H9 (cell line): ENCODE data around the gene TSPAN17. TPM values are rescaled to one million over a fixed set of nuclear protein-coding genes. Genes with fewer than 3 reads are reported as not detected.

Source experiments
- DNase-seq: peaks from one replicate; pipeline ENCODE4 v3.0.0-alpha.2; 2017
- H2AFZ ChIP-seq: one replicate; pipeline ENCODE4 v1.6.1; 2013; ENCODE audit warnings: mild to moderate bottlenecking, low read length, control low read depth, moderate library complexity
- H2AK5ac ChIP-seq: 2 replicates; pipeline ENCODE4 v1.6.1; 2013; ENCODE audit warnings: low read length, control low read depth, mixed read lengths; ENCODE audit not compliant: insufficient read length
- H2BK120ac ChIP-seq: one replicate; pipeline ENCODE4 v1.6.1; 2013; ENCODE audit warnings: low read depth, mild to moderate bottlenecking, low read length, control low read depth, inconsistent platforms; ENCODE audit not compliant: poor library complexity, severe bottlenecking
- H2BK12ac ChIP-seq: 2 replicates; pipeline ENCODE4 v1.6.1; 2013; ENCODE audit warnings: low read length, control low read depth, mixed read lengths, low read depth; ENCODE audit not compliant: insufficient read length
- H2BK15ac ChIP-seq: 2 replicates; pipeline ENCODE4 v1.6.1; 2013; ENCODE audit warnings: low read depth, low read length, control low read depth
- H2BK20ac ChIP-seq: one replicate; pipeline ENCODE4 v1.6.1; 2013; ENCODE audit warnings: low read depth, mild to moderate bottlenecking, low read length, control low read depth, inconsistent platforms; ENCODE audit not compliant: poor library complexity, severe bottlenecking
- H2BK5ac ChIP-seq: 2 replicates; pipeline ENCODE4 v1.6.1; 2013; ENCODE audit warnings: low read length, control low read depth, mixed read lengths; ENCODE audit not compliant: insufficient read length
- H3K14ac ChIP-seq: 2 replicates; pipeline ENCODE4 v1.6.1; 2013; ENCODE audit warnings: low read length, control low read depth; ENCODE audit not compliant: insufficient read depth
- H3K18ac ChIP-seq: 2 replicates; pipeline ENCODE4 v1.6.1; 2013; ENCODE audit warnings: low read depth, mild to moderate bottlenecking, mixed read lengths, low read length, control low read depth; ENCODE audit not compliant: insufficient read length
- H3K23ac ChIP-seq: 2 replicates; pipeline ENCODE4 v1.6.1; 2013; ENCODE audit warnings: low read length, control low read depth, mixed read lengths, low read depth; ENCODE audit not compliant: insufficient read length
- H3K23me2 ChIP-seq: 2 replicates; pipeline ENCODE4 v1.6.1; 2013; ENCODE audit warnings: low read depth, mild to moderate bottlenecking, mixed read lengths, low read length, control low read depth; ENCODE audit not compliant: insufficient read length, poor library complexity, severe bottlenecking
- H3K27ac ChIP-seq: 2 replicates; pipeline ENCODE4 v1.5.1; 2013; ENCODE audit warnings: low read length, control low read depth, mixed read lengths, low read depth; ENCODE audit not compliant: insufficient read length
- H3K27me3 ChIP-seq: 2 replicates; pipeline ENCODE4 v1.6.1; 2013; ENCODE audit warnings: low read length, control low read depth, inconsistent platforms; ENCODE audit not compliant: insufficient read depth
- H3K4ac ChIP-seq: 2 replicates; pipeline ENCODE4 v1.6.1; 2013; ENCODE audit warnings: low read depth, mild to moderate bottlenecking, control low read depth, inconsistent platforms, low read length, moderate library complexity
- H3K4me1 ChIP-seq: 2 replicates; pipeline ENCODE4 v1.6.1; 2013; ENCODE audit warnings: low read length, control low read depth, inconsistent platforms; ENCODE audit not compliant: insufficient read depth
- H3K4me2 ChIP-seq: 2 replicates; pipeline ENCODE4 v1.6.1; 2013; ENCODE audit warnings: low read length, control low read depth, mixed read lengths; ENCODE audit not compliant: insufficient read length, insufficient read depth
- H3K56ac ChIP-seq: 2 replicates; pipeline ENCODE4 v1.6.1; 2013; ENCODE audit warnings: low read depth, mild to moderate bottlenecking, mixed read lengths, low read length, control low read depth; ENCODE audit not compliant: insufficient read length
- H3K79me1 ChIP-seq: 2 replicates; pipeline ENCODE4 v1.6.1; 2013; ENCODE audit warnings: low read depth, mild to moderate bottlenecking, moderate library complexity, low read length, control low read depth, inconsistent platforms; ENCODE audit not compliant: insufficient read depth, poor library complexity, severe bottlenecking
- H3K79me2 ChIP-seq: 2 replicates; pipeline ENCODE4 v1.6.1; 2013; ENCODE audit warnings: low read length, control low read depth, inconsistent platforms; ENCODE audit not compliant: insufficient read depth
- H3K9ac ChIP-seq: 2 replicates; pipeline ENCODE4 v1.6.1; 2013; ENCODE audit warnings: low read length, control low read depth, mixed read lengths; ENCODE audit not compliant: insufficient read length; ENCODE audit errors: extremely low read depth
- H3K9me3 ChIP-seq: one replicate; pipeline ENCODE4 v1.6.1; 2013; ENCODE audit warnings: low read depth, low read length, inconsistent platforms; ENCODE audit not compliant: control insufficient read depth
- H3T11ph ChIP-seq: one replicate; pipeline ENCODE4 v1.6.1; 2013; ENCODE audit warnings: mild to moderate bottlenecking, low read length, control low read depth, inconsistent platforms
- H4K20me1 ChIP-seq: one replicate; pipeline ENCODE4 v1.6.1; 2013; ENCODE audit not compliant: control insufficient read depth, insufficient read length, insufficient read depth
- H4K5ac ChIP-seq: 2 replicates; pipeline ENCODE4 v1.6.1; 2013; ENCODE audit warnings: low read depth, mild to moderate bottlenecking, mixed read lengths, low read length, control low read depth; ENCODE audit not compliant: insufficient read length
- H4K8ac ChIP-seq: replicated peaks from 2 replicates; pipeline ENCODE4 v1.6.1; 2013; ENCODE audit warnings: low read length, control low read depth, mixed read lengths, low read depth; ENCODE audit not compliant: insufficient read length
- H4K91ac ChIP-seq: 2 replicates; pipeline ENCODE4 v1.6.1; 2013; ENCODE audit warnings: low read depth, mild to moderate bottlenecking, moderate library complexity, mixed read lengths, low read length, control low read depth; ENCODE audit not compliant: insufficient read length
- H3K27ac Mint-ChIP-seq, 3 experiments: 2 replicates in 2 of 3; 3 replicates in 1 of 3; pipeline ENCODE4 v1.8.0; 2020 to 2021; ENCODE audit warnings: mixed read lengths in 3 of 3, mild to moderate bottlenecking in 1 of 3, moderate library complexity in 1 of 3
- H3K27me3 Mint-ChIP-seq: 2 replicates; pipeline ENCODE4 v1.8.0; 2021; ENCODE audit warnings: low read depth, mild to moderate bottlenecking, moderate library complexity, mixed read lengths
- H3K36me3 Mint-ChIP-seq, 3 experiments: 2 replicates in 2 of 3; 3 replicates in 1 of 3; pipeline ENCODE4 v1.8.0; 2020 to 2021; ENCODE audit warnings: low read depth in 3 of 3, mixed read lengths in 3 of 3; ENCODE audit not compliant: insufficient read depth in 1 of 3
- H3K4me1 Mint-ChIP-seq, 2 experiments: 2 replicates each; pipeline ENCODE4 v1.8.0; 2020; ENCODE audit warnings: mixed read lengths in 2 of 2
- H3K4me3 Mint-ChIP-seq, 2 experiments: 2 replicates in 1 of 2; 3 replicates in 1 of 2; pipeline ENCODE4 v1.8.0; 2020 to 2021; ENCODE audit warnings: mild to moderate bottlenecking in 2 of 2, mixed read lengths in 2 of 2, moderate library complexity in 1 of 2
- H3K9me3 Mint-ChIP-seq, 2 experiments: 2 replicates in 1 of 2; 3 replicates in 1 of 2; pipeline ENCODE4 v1.8.0; 2020; ENCODE audit warnings: mild to moderate bottlenecking in 2 of 2, mixed read lengths in 2 of 2, moderate library complexity in 1 of 2
- WGBS: extraction: QIAGEN DNeasy Blood & Tissue Kit; methylation state at CpG from one replicate; pipeline ENCODE4 v1.1.7; 2013; ENCODE audit warnings: missing lambda C conversion rate, low lambda C conversion rate, mixed read lengths; ENCODE audit not compliant: insufficient read length; ENCODE audit errors: extremely low coverage; 5-methylcytosine and 5-hydroxymethylcytosine counted together
- total RNA-seq: library from RNA; stranded (reverse); gene quantifications from 2 replicates; pipeline ENCODE4 v1.2.1, GENCODE V29; 2021
- TF ChIP-seq, protein P1 (sequence below): fragments of 200-600 bp; sonication (generic); conservative IDR thresholded peaks from 3 replicates; pipeline ENCODE4 v1.8.0; 2021; ENCODE audit warnings: antibody characterized with exemption, mild to moderate bottlenecking

Gene TSPAN17
- total RNA-seq, 1 experiment from 2014 or later, result 46.8 TPM

DNA sequence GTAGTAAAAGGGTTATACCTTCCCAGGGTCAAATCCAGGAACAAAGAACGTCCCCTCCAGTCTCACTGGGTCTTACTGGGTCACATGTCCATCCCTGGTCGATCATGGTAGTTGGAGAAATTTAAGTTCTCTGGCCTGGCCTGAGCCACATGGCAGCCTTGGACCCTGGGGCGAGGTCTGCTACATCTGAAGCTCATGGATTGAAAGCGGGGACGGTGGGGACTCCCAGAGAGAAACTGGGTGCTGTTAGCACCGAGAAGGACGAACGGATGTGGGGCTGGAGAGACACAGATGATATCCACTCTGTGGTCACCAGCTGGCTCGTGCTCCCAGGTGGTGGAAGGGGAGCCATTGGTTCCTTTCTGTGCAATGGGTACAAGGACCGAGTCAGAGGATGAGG is 46.9 kb downstream of the TSPAN17 start:
- no CpG with 5 or more reads among the region's 10 CpGs for WGBS
- Histone ChIP-seq H3K27ac (no peak overlapping the region), H2AFZ (no peak overlapping the region), H2BK15ac (no peak overlapping the region), H2BK12ac (no peak overlapping the region), H3T11ph (no peak overlapping the region), H3K14ac (no peak overlapping the region), H3K79me1 (no peaks in the 10 kb centered on the region), H2BK5ac (no peak overlapping the region), H3K23me2 (no peaks in the 10 kb centered on the region), H3K56ac (no peak overlapping the region), H3K4ac (no peak overlapping the region), H2BK120ac (no peak overlapping the region), H4K91ac (no peak overlapping the region), H3K18ac (no peak overlapping the region), H2AK5ac (no peak overlapping the region), H2BK20ac (no peak overlapping the region), H3K9me3 (no peaks in the 10 kb centered on the region), H3K9ac (no peak overlapping the region), H4K8ac (no peak overlapping the region), H3K4me1 (peaks cover 11% of the 10 kb centered on the region; the same call in 1 of the 2 replicates), H4K20me1 (no peaks in the 10 kb centered on the region), H3K23ac (no peak overlapping the region), H3K4me2 (no peak overlapping the region), H4K5ac (no peak overlapping the region), H3K79me2 (no peaks in the 10 kb centered on the region), H3K27me3 (no peaks in the 10 kb centered on the region)
- no peaks in the 10 kb centered on the region; a peak in 1 of 5 replicates for H3K9me3 Mint-ChIP-seq
- peak overlapping the region in 1 of 3 experiments; percentile 90; a peak in 2 of 7 replicates for H3K27ac Mint-ChIP-seq
- TF ChIP-seq, protein P1, sequence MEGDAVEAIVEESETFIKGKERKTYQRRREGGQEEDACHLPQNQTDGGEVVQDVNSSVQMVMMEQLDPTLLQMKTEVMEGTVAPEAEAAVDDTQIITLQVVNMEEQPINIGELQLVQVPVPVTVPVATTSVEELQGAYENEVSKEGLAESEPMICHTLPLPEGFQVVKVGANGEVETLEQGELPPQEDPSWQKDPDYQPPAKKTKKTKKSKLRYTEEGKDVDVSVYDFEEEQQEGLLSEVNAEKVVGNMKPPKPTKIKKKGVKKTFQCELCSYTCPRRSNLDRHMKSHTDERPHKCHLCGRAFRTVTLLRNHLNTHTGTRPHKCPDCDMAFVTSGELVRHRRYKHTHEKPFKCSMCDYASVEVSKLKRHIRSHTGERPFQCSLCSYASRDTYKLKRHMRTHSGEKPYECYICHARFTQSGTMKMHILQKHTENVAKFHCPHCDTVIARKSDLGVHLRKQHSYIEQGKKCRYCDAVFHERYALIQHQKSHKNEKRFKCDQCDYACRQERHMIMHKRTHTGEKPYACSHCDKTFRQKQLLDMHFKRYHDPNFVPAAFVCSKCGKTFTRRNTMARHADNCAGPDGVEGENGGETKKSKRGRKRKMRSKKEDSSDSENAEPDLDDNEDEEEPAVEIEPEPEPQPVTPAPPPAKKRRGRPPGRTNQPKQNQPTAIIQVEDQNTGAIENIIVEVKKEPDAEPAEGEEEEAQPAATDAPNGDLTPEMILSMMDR, result no peak
- DNase-seq, result no peak
- H3K27me3 Mint-ChIP-seq, result peaks cover 15% of the 10 kb centered on the region
- H3K4me1 Mint-ChIP-seq, result peaks cover 68 to 74% of the 10 kb centered on the region in 2 experiments
- no peaks in the 10 kb centered on the region for H3K36me3 Mint-ChIP-seq
- H3K4me3 Mint-ChIP-seq, result no peak overlapping the region
